ENCODE data around the gene ITGA8. TPM values are rescaled to one million over a fixed set of nuclear protein-coding genes. Genes with fewer than 3 reads are reported as not detected.
"Not testable (repeated sequence)": the region's sequence is repeated elsewhere in the genome, so short reads cannot be mapped to it uniquely, and the experiment has no call there.

Gene ITGA8
- total RNA-seq, 5 donors from 2014 or later (not counting 1 experiment from before 2014, with no cell fraction given): 0.03 to 0.06 (median 0.06) TPM; not detected in 2

DNA sequence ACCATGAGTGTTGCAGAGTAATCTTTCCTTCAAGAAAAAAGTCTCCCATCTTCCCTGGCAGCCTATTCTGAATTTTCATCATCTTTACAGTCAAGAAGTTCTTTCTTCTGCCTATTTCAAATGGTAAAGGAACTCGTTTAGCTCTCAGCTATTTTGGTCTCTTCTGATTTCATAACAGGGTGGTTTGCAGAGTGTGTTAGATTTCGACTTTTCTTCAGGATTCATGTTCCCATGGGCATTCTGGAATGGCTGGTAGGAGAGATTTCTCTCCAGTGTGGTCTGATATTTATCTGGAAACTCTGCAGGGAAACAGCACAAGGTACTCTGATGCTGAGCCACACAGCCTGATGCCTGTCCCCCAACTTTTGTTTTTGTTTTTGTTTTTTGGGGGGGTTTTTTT is 237.6 kb downstream of the ITGA8 start:
- Mint-ChIP-seq H3K4me1 (no peaks in the 10 kb centered on the region), H3K9me3 (peaks cover 0 to 3% (median 0%) of the 10 kb centered on the region in 3 donors), H3K4me3 (no peak overlapping the region), H3K27ac (no peak overlapping the region), H3K27me3 (peaks cover 20 to 43% of the 10 kb centered on the region in 2 donors), H3K36me3 (no peaks in the 10 kb centered on the region)
- Histone ChIP-seq H3K27ac (ENCODE audit: low read length) (no peak overlapping the region), H3K27me3 (replicated peaks in 1 of 2; ENCODE audit: control insufficient read depth in 2 of 2, extremely low read depth in 1 of 2, insufficient read depth in 2 of 2, low read length in 1 of 2) (peaks cover 0 to 10% of the 10 kb centered on the region in 2 experiments), H3K4me1 (ENCODE audit: control insufficient read depth in 1 of 2, extremely low read depth in 1 of 2, insufficient read depth in 2 of 2, low read length in 2 of 2) (no peaks in the 10 kb centered on the region), H3K9me3 (no peaks in the 10 kb centered on the region), H3K36me3 (ENCODE audit: control insufficient read depth in 2 of 2, extremely low read depth in 1 of 2, insufficient read depth in 1 of 2, low read length in 1 of 2) (no peaks in the 10 kb centered on the region), H3K4me3 (ENCODE audit: control insufficient read depth in 1 of 2, extremely low read depth in 1 of 2, low read length in 1 of 2) (no peak overlapping the region)
- DNase-seq (no peak), ATAC-seq (replicated peaks in 1 of 4) (no peak)
- POLR2A ChIA-PET: no interaction called here
- CTCF ChIA-PET: no interaction called here
- WGBS (ENCODE audit: insufficient coverage): 33% methylated on average over 1 of the region's 2 CpGs

DNA sequence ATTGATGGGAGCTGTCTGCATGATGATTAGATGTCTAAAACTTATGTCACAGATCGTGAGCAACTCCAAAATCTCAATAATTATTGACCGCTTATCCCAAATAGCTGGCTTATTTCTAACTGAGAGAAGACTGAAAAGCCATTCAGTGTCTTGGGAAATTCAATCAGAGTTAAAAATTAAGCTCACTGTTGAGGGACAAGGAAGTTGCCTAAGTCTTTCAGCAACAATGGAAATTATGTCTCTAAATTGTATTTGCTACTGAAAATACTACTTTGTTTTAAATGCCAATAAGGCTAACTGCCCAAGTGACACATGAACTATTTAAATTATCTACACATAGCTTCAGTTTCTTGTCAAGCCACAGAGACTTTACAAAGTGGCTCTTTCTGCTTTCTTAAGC is 240.8 kb downstream of the ITGA8 start:
- WGBS (ENCODE audit: insufficient coverage): no CpG with 5 or more reads among the region's 2 CpGs
- H3K27me3 Mint-ChIP-seq: peaks cover 13 to 53% of the 10 kb centered on the region in 2 donors
- H3K27ac Mint-ChIP-seq: no peak overlapping the region
- no peak for DNase-seq
- Histone ChIP-seq H3K27ac (ENCODE audit: low read length) (no peak overlapping the region), H3K36me3 (ENCODE audit: control insufficient read depth in 2 of 2, extremely low read depth in 1 of 2, insufficient read depth in 1 of 2, low read length in 1 of 2) (no peaks in the 10 kb centered on the region), H3K9me3 (no peaks in the 10 kb centered on the region), H3K4me3 (ENCODE audit: control insufficient read depth in 1 of 2, extremely low read depth in 1 of 2, low read length in 1 of 2) (no peak overlapping the region), H3K27me3 (replicated peaks in 1 of 2; ENCODE audit: control insufficient read depth in 2 of 2, extremely low read depth in 1 of 2, insufficient read depth in 2 of 2, low read length in 1 of 2) (peaks cover 0 to 12% of the 10 kb centered on the region in 2 experiments), H3K4me1 (ENCODE audit: control insufficient read depth in 1 of 2, extremely low read depth in 1 of 2, insufficient read depth in 2 of 2, low read length in 2 of 2) (no peaks in the 10 kb centered on the region)
- H3K36me3 Mint-ChIP-seq: no peaks in the 10 kb centered on the region
- no peak overlapping the region for H3K4me3 Mint-ChIP-seq
- ChIA-PET POLR2A (no interaction called here), CTCF (no interaction called here)
- H3K9me3 Mint-ChIP-seq: peaks cover 0 to 5% (median 3%) of the 10 kb centered on the region in 3 donors
- no peaks in the 10 kb centered on the region for H3K4me1 Mint-ChIP-seq
- no peak for ATAC-seq (replicated peaks in 1 of 4)

DNA sequence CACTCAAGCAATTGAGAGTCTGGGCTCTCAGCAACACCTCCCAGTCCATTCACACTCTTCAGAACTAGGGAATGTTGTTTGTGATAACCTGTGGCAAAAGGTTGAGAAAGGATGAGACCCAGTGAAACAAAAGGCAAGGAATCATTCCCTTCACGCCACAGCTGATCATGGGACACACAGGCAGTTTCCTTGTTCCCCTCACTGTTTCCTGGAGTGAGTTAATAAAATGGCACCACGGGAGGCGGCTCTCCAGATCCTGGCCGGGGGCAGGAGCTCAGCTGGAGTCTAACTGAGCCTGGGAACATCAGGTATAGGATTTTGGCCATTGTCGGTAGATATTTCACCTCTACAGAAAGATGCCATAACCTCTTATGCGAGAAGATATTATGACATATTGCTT is 241.3 kb downstream of the ITGA8 start:
- H3K36me3 ChIP-seq (ENCODE audit: control insufficient read depth in 2 of 2, extremely low read depth in 1 of 2, insufficient read depth in 1 of 2, low read length in 1 of 2): no peaks in the 10 kb centered on the region
- Mint-ChIP-seq H3K4me1 (no peaks in the 10 kb centered on the region), H3K27me3 (peaks cover 16 to 53% of the 10 kb centered on the region in 2 donors), H3K36me3 (no peaks in the 10 kb centered on the region), H3K27ac (no peak overlapping the region), H3K9me3 (peaks cover 0 to 5% (median 3%) of the 10 kb centered on the region in 3 donors), H3K4me3 (no peak overlapping the region)
- H3K9me3 ChIP-seq: no peaks in the 10 kb centered on the region
- ChIA-PET CTCF (no interaction called here), POLR2A (no interaction called here)
- no peak overlapping the region for H3K4me3 ChIP-seq (ENCODE audit: control insufficient read depth in 1 of 2, extremely low read depth in 1 of 2, low read length in 1 of 2)
- DNase-seq (no peak), ATAC-seq (replicated peaks in 1 of 4) (no peak)
- H3K4me1 ChIP-seq (ENCODE audit: control insufficient read depth in 1 of 2, extremely low read depth in 1 of 2, insufficient read depth in 2 of 2, low read length in 2 of 2): no peaks in the 10 kb centered on the region
- H3K27me3 ChIP-seq (replicated peaks in 1 of 2; ENCODE audit: control insufficient read depth in 2 of 2, extremely low read depth in 1 of 2, insufficient read depth in 2 of 2, low read length in 1 of 2): peaks cover 0 to 13% of the 10 kb centered on the region in 2 experiments
- H3K27ac ChIP-seq (ENCODE audit: low read length): no peak overlapping the region
- no CpG with 5 or more reads among the region's 6 CpGs for WGBS (ENCODE audit: insufficient coverage)

DNA sequence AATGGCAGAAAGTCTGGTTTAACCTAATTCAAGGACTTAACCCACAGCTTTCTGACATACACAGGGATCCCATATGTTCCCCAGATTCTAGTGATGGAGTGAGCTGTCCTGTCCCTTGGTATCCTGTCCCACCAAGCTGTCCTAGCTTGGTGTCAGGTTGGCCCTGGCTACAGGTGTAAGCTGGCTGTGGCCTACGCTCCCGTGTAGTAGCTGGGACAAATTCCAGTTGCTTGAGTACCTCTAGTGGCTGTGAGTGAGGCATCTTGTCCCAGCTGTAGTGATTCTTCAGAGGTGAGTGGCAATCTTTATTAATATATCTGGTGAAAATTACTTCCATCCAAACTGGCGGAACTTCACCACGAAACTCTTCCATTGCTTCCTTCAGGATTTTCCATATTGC is 243.4 kb downstream of the ITGA8 start:
- H3K9me3 Mint-ChIP-seq: peaks cover 0 to 5% (median 0%) of the 10 kb centered on the region in 3 donors
- Histone ChIP-seq H3K36me3 (ENCODE audit: control insufficient read depth in 2 of 2, extremely low read depth in 1 of 2, insufficient read depth in 1 of 2, low read length in 1 of 2) (no peaks in the 10 kb centered on the region), H3K27ac (ENCODE audit: low read length) (no peak overlapping the region), H3K4me1 (ENCODE audit: control insufficient read depth in 1 of 2, extremely low read depth in 1 of 2, insufficient read depth in 2 of 2, low read length in 2 of 2) (no peaks in the 10 kb centered on the region), H3K4me3 (ENCODE audit: control insufficient read depth in 1 of 2, extremely low read depth in 1 of 2, low read length in 1 of 2) (no peak overlapping the region), H3K9me3 (no peaks in the 10 kb centered on the region), H3K27me3 (replicated peaks in 1 of 2; ENCODE audit: control insufficient read depth in 2 of 2, extremely low read depth in 1 of 2, insufficient read depth in 2 of 2, low read length in 1 of 2) (peaks cover 0 to 19% of the 10 kb centered on the region in 2 experiments)
- no peak for ATAC-seq (replicated peaks in 1 of 4)
- H3K27me3 Mint-ChIP-seq: peaks cover 26 to 56% of the 10 kb centered on the region in 2 donors
- WGBS (ENCODE audit: insufficient coverage): 50% methylated on average over 2 of the region's 4 CpGs
- CTCF ChIA-PET: no interaction called here
- DNase-seq: no peak
- POLR2A ChIA-PET: no interaction called here
- H3K4me1 Mint-ChIP-seq: no peaks in the 10 kb centered on the region
- no peak overlapping the region for H3K4me3 Mint-ChIP-seq
- H3K36me3 Mint-ChIP-seq: no peaks in the 10 kb centered on the region
- H3K27ac Mint-ChIP-seq: no peak overlapping the region

DNA sequence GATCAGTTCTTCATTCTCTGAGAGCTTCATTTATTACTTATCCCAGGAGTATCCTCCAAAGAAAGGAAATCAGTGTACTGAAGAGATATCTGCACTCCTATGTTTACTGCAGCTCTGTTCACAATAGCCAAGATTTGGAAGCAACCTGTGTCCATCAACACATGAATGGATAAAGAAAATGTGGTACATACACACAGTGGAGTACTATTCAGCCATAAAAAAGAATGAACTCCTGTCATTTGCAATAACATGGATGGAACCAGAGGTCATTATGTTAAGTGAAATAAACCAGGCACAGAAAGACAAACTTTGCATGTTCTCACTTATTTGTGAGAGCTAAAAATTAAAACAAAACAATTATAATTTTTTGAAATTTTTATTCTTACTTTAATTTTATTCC is 244.3 kb downstream of the ITGA8 start:
- POLR2A ChIA-PET: interaction anchor here in 1 of 2 donors (0.6 kb wide), 1 partner anchor 18 kb away, joined by 3 read pairs; no protein-coding TSS in a partner anchor
- H3K36me3 ChIP-seq (ENCODE audit: control insufficient read depth in 2 of 2, extremely low read depth in 1 of 2, insufficient read depth in 1 of 2, low read length in 1 of 2); H3K27ac ChIP-seq (ENCODE audit: low read length); H3K4me3 Mint-ChIP-seq; ATAC-seq (replicated peaks in 1 of 4); H3K9me3 ChIP-seq; H3K9me3 Mint-ChIP-seq; H3K4me1 Mint-ChIP-seq; DNase-seq; H3K36me3 Mint-ChIP-seq; H3K4me3 ChIP-seq (ENCODE audit: control insufficient read depth in 1 of 2, extremely low read depth in 1 of 2, low read length in 1 of 2); H3K27ac Mint-ChIP-seq; CTCF ChIA-PET; H3K4me1 ChIP-seq (ENCODE audit: control insufficient read depth in 1 of 2, extremely low read depth in 1 of 2, insufficient read depth in 2 of 2, low read length in 2 of 2): not testable (repeated sequence)
- peaks cover 22 to 60% of the 10 kb centered on the region in 2 donors for H3K27me3 Mint-ChIP-seq
- peaks cover 0 to 19% of the 10 kb centered on the region in 2 experiments for H3K27me3 ChIP-seq (replicated peaks in 1 of 2; ENCODE audit: control insufficient read depth in 2 of 2, extremely low read depth in 1 of 2, insufficient read depth in 2 of 2, low read length in 1 of 2)

DNA sequence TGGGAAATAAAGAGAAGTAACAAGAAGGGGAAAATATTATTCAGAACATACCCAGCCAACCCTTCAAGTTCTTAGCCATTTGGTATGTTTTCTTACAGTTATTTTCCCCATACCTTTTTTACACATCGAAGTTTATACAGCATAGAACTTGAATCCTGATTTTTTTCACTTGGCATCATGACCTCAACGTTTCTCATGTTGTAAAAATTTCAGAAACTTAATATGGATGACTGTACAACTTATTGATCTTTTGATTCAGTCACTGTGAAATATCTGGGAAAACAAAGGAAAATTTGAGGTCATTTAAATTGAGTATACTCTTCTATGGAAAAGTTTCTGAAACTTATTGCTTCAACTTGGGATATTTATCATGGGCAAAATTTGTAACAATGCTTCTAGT is 245.1 kb downstream of the ITGA8 start:
- no peaks in the 10 kb centered on the region for H3K36me3 ChIP-seq (ENCODE audit: control insufficient read depth in 2 of 2, extremely low read depth in 1 of 2, insufficient read depth in 1 of 2, low read length in 1 of 2)
- no peak overlapping the region for H3K4me3 ChIP-seq (ENCODE audit: control insufficient read depth in 1 of 2, extremely low read depth in 1 of 2, low read length in 1 of 2)
- POLR2A ChIA-PET: interaction anchor here in 1 of 2 donors (0.6 kb wide), 1 partner anchor 18 kb away, joined by 3 read pairs; no protein-coding TSS in a partner anchor
- peaks cover 0 to 5% (median 0%) of the 10 kb centered on the region in 3 donors for H3K9me3 Mint-ChIP-seq
- H3K27me3 Mint-ChIP-seq: peaks cover 24 to 55% of the 10 kb centered on the region in 2 donors
- H3K36me3 Mint-ChIP-seq: no peaks in the 10 kb centered on the region
- H3K27ac ChIP-seq (ENCODE audit: low read length): no peak overlapping the region
- DNase-seq: no peak
- H3K4me1 Mint-ChIP-seq: no peaks in the 10 kb centered on the region
- peaks cover 0 to 19% of the 10 kb centered on the region in 2 experiments for H3K27me3 ChIP-seq (replicated peaks in 1 of 2; ENCODE audit: control insufficient read depth in 2 of 2, extremely low read depth in 1 of 2, insufficient read depth in 2 of 2, low read length in 1 of 2)
- H3K9me3 ChIP-seq: no peaks in the 10 kb centered on the region
- CTCF ChIA-PET: no interaction called here
- no peak overlapping the region for H3K27ac Mint-ChIP-seq
- ATAC-seq (replicated peaks in 1 of 4): no peak
- WGBS (ENCODE audit: insufficient coverage): no CpG with 5 or more reads among the region's 2 CpGs
- H3K4me1 ChIP-seq (ENCODE audit: control insufficient read depth in 1 of 2, extremely low read depth in 1 of 2, insufficient read depth in 2 of 2, low read length in 2 of 2): no peaks in the 10 kb centered on the region
- H3K4me3 Mint-ChIP-seq: no peak overlapping the region

DNA sequence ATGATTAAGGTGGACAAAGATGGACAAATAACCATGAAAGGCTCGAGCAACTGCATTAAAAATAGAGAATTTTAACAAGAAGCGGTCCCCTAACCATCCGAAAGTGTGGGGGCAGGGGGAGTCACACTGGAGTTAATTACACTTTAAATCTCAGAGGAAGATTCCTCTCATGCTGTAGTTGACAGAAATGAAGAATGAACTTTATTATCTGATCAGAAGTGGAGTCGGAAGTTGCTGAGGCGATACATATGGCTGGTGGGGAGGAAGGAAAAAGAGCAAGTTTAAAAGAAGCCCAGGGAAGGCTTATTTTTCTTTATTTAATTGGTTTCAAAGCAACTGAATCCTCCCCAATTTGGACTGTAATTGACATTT is 246.3 kb downstream of the ITGA8 start:
- Histone ChIP-seq H3K9me3 (no peaks in the 10 kb centered on the region), H3K4me1 (ENCODE audit: control insufficient read depth in 1 of 2, extremely low read depth in 1 of 2, insufficient read depth in 2 of 2, low read length in 2 of 2) (no peaks in the 10 kb centered on the region), H3K27ac (ENCODE audit: low read length) (no peak overlapping the region), H3K36me3 (ENCODE audit: control insufficient read depth in 2 of 2, extremely low read depth in 1 of 2, insufficient read depth in 1 of 2, low read length in 1 of 2) (no peaks in the 10 kb centered on the region), H3K27me3 (replicated peaks in 1 of 2; ENCODE audit: control insufficient read depth in 2 of 2, extremely low read depth in 1 of 2, insufficient read depth in 2 of 2, low read length in 1 of 2) (peaks cover 0 to 19% of the 10 kb centered on the region in 2 experiments), H3K4me3 (ENCODE audit: control insufficient read depth in 1 of 2, extremely low read depth in 1 of 2, low read length in 1 of 2) (no peak overlapping the region)
- POLR2A ChIA-PET: no interaction called here
- Mint-ChIP-seq H3K4me3 (no peak overlapping the region), H3K36me3 (no peaks in the 10 kb centered on the region), H3K4me1 (no peaks in the 10 kb centered on the region), H3K27me3 (peaks cover 24 to 51% of the 10 kb centered on the region in 2 donors), H3K27ac (no peak overlapping the region), H3K9me3 (peaks cover 0 to 5% (median 0%) of the 10 kb centered on the region in 3 donors)
- 40% methylated on average over 2 of the region's 5 CpGs for WGBS (ENCODE audit: insufficient coverage)
- CTCF ChIA-PET: no interaction called here
- no peak for DNase-seq
- no peak for ATAC-seq (replicated peaks in 1 of 4)
